Kidney epithelial cell (primary cell): ENCODE results near the gene THBS4. TPM values are rescaled to one million over a fixed set of nuclear protein-coding genes. Genes with fewer than 3 reads are reported as not detected.

Source experiments
- DNase-seq: peaks from one replicate; pipeline ENCODE4 v3.0.0-alpha.2; 2010; ENCODE audit warnings: low read depth
- H3K27me3 ChIP-seq: 2 replicates; pipeline ENCODE4 v1.6.0; 2011; ENCODE audit warnings: low read length; ENCODE audit not compliant: control insufficient read depth, insufficient read depth
- H3K36me3 ChIP-seq: 2 replicates; pipeline ENCODE4 v1.5.1; 2011; ENCODE audit warnings: low read length; ENCODE audit not compliant: control insufficient read depth, insufficient read depth
- H3K4me3 ChIP-seq: 2 replicates; pipeline ENCODE4 v1.5.1; 2011; ENCODE audit warnings: low read depth, mild to moderate bottlenecking, control low read depth, low read length
- total RNA-seq: library from RNA; depleted of rRNA; stranded (reverse); fragments of >200 nt; gene quantifications from 2 replicates; pipeline ENCODE4 v1.2.3, GENCODE V29; 2015
- TF ChIP-seq, protein P1 (sequence below): IDR thresholded peaks from 2 replicates; pipeline ENCODE4 v1.5.1; 2011; ENCODE audit warnings: mild to moderate bottlenecking, moderate library complexity, low read length, control low read depth, inconsistent platforms; ENCODE audit not compliant: insufficient read depth, poor library complexity, severe bottlenecking

The THBS4 gene
- total RNA-seq, 1 donor from 2014 or later, result 2.6 TPM

DNA sequence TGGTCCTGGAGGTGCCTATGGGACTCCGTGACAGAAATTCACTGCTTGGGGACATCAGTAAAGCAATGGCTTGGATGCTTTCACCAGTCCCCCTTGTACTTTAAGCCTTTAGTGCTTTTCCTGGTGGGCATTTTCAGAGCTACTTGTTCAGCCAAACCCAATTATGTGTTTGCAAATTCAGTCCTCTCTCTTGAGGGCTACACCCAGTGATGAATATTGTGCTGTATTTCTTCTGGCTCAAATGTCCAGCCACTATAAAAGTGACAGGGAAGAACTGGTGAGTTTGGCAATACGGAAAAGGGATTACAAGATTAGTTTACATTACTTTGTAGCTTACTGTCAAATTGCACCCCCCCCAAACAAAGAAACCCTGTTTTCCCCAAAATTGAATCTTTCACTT lies 4.5 kb downstream of the THBS4 start:
- Histone ChIP-seq H3K27me3 (peaks cover 16% of the 10 kb centered on the region), H3K4me3 (no peak overlapping the region), H3K36me3 (no peaks in the 10 kb centered on the region)
- DNase-seq, result no peak
- TF ChIP-seq, protein P1, sequence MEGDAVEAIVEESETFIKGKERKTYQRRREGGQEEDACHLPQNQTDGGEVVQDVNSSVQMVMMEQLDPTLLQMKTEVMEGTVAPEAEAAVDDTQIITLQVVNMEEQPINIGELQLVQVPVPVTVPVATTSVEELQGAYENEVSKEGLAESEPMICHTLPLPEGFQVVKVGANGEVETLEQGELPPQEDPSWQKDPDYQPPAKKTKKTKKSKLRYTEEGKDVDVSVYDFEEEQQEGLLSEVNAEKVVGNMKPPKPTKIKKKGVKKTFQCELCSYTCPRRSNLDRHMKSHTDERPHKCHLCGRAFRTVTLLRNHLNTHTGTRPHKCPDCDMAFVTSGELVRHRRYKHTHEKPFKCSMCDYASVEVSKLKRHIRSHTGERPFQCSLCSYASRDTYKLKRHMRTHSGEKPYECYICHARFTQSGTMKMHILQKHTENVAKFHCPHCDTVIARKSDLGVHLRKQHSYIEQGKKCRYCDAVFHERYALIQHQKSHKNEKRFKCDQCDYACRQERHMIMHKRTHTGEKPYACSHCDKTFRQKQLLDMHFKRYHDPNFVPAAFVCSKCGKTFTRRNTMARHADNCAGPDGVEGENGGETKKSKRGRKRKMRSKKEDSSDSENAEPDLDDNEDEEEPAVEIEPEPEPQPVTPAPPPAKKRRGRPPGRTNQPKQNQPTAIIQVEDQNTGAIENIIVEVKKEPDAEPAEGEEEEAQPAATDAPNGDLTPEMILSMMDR, result no peak

DNA sequence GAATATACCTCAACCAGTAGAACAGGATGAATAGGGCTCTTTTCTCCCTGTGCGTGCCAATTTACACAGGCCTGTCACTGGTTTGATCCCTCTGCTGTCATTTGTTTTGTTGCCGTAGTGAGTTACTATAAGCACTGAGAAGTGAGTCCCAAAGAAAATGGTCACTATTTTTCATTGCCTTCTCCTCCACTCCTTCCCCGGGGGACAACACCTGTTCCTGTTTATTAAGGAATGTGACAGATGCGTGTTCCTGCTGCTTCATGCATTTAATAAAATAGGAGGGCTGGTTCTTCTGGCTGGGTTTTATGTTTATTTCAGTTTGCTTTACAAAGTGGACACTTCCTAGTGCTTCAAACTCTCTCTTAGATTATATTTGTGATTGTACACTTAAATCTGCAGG lies 6.4 kb downstream of the THBS4 start:
- no peak overlapping the region for H3K4me3 ChIP-seq
- no peak for DNase-seq
- TF ChIP-seq, protein P1, result no peak
- H3K27me3 ChIP-seq, result peaks cover 2% of the 10 kb centered on the region
- H3K36me3 ChIP-seq, result no peaks in the 10 kb centered on the region

DNA sequence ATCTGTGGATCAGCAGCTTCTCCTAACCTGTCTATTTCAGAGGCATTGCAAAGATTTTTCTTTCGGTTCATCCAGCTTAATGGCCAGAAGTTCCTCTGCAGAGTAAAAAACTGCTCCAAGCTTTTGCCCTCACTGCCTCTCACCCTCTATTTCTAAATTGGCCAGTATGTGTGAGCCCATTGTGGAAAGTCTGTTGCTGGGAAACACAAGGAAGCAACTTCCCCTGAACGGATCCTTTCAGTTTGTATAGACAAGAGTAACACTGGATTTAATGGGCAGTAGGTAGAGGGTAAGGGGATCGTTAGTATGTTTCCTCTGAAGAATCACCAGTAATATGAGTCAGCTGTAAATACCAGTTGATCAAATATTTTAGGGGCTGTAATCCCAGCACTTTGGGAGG lies 7.2 kb downstream of the THBS4 start:
- H3K27me3 ChIP-seq, result no peaks in the 10 kb centered on the region
- DNase-seq, result no peak
- TF ChIP-seq, protein P1, result no peak
- no peak overlapping the region for H3K4me3 ChIP-seq
- H3K36me3 ChIP-seq, result no peaks in the 10 kb centered on the region

DNA sequence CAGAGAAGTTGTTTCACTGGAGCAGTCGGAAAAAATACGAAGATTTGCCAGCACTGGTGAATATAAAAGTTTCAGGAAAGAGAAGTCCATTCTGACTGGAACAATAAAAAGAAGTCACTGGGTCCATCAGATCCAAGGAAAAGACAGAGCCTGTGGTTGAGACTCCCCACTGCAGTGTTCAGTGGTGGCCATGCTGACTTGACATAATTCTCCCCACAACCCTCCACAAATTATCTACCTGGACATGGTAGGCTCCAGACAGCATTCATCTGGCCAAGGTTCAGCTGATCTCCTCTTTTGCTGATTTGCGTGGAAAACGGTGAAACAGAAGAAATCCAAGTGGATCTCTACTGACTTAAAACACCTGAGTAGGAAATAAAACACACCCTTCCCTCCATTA lies 8.0 kb downstream of the THBS4 start:
- Histone ChIP-seq H3K36me3 (no peaks in the 10 kb centered on the region), H3K27me3 (no peaks in the 10 kb centered on the region), H3K4me3 (no peak overlapping the region)
- TF ChIP-seq, protein P1, result no peak
- no peak for DNase-seq

DNA sequence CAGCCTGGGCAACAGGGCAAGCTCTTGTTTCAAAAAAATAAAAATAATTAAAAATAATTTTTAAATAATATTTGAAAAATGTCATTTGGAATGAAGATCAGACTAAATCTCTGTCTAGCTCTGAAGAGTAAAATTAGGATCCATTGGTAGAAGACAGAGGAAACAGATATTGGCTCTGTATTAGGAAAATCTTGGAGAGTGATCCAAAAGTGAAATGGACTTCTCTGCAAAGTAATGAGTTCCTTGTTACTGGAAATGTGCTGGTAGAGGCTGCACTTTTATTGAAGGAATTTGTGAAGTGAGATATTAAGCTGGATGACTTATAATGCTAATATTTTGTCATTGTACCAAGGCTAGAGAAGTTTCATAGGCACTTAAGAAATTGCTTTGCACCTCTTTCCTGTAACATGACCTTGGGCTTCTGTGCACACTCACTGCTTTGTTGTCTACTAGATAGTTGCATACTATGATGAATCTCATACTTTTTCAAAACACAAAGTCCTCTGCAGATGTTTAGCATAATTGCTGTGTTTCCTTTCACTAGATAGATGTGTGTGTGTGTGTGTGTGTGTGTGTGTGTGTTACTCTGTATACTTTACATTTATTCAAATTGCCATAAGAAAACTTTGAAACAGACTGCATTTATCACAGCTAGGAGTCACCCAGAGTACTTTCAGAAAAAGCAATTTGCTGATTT lies 13.1 kb downstream of the THBS4 start:
- TF ChIP-seq, protein P1, result no peak

DNA sequence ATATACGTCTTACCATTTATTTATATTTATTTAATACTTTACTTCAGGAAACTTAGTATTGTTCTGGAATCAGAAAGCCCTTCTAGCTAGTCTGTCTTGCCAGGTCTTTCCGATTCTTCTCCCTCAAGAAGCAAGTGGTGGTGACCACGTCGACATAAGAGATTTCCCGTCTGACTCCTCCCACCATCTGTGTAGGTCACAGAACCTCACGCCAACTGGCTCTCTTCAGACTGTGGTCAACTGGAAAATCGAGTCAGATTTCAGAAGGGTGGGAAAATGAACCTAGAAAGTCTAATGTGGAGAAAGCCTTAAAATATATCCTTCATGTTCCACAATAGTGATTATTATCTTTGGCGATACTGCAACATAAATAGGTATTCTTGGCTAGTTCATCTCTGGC lies 17.3 kb downstream of the THBS4 start:
- no peaks in the 10 kb centered on the region for H3K36me3 ChIP-seq
- TF ChIP-seq, protein P1, result no peak
- no peak for DNase-seq

More for the DNA sequence above, 13.1 kb downstream of the THBS4 start:
- H3K27me3 ChIP-seq, result no peaks in the 10 kb centered on the region
- no peaks in the 10 kb centered on the region for H3K36me3 ChIP-seq
- H3K4me3 ChIP-seq, result no peak overlapping the region
- DNase-seq, result no peak

More for the DNA sequence above, 17.3 kb downstream of the THBS4 start:
- Histone ChIP-seq H3K4me3 (no peak overlapping the region), H3K27me3 (no peaks in the 10 kb centered on the region)
